Measurements from ENCODE around the gene AGPAT3. TPM values are rescaled to one million over a fixed set of nuclear protein-coding genes. Genes with fewer than 3 reads are reported as not detected.
"Not testable (repeated sequence)": the region's sequence is repeated elsewhere in the genome, so short reads cannot be mapped to it uniquely, and the experiment has no call there.

The AGPAT3 gene, protein sequence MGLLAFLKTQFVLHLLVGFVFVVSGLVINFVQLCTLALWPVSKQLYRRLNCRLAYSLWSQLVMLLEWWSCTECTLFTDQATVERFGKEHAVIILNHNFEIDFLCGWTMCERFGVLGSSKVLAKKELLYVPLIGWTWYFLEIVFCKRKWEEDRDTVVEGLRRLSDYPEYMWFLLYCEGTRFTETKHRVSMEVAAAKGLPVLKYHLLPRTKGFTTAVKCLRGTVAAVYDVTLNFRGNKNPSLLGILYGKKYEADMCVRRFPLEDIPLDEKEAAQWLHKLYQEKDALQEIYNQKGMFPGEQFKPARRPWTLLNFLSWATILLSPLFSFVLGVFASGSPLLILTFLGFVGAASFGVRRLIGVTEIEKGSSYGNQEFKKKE
- total RNA-seq, result 93.4 TPM
- long read RNA-seq, full-length matches to known transcripts, result 3 of 39 reads
- long read RNA-seq, partial matches to known transcripts, result 0 of 39 reads
- long read RNA-seq, other reads (novel, unspliced or antisense), result 36 of 39 reads

DNA sequence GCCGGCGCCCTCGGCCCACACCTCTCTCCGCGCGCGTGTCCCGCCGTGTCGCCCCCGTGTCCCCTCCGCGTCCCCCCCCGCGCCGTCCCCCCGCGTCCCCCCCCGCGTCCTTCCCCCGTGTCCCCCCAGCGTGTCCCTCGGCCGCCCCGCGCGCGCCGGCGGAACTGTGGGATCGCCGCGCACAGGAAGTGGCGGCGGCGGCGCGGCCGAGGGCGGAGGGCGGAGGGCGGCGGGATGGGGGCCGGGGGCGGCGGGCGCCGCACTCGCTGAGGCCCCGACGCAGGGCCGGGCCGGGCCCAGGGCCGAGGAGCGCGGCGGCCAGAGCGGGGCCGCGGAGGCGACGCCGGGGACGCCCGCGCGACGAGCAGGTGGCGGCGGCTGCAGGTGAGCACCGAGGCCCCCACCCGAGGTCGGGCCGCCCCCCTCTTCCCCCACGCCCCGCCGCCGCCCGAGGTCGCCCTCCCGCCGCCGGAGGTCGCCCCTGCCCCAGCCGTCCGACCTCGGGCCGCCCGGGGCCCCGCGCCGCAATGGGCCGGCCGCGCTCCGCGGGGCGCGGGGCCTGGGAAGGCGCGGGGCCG lies at the start of gene AGPAT3:
TSS of gene AGPAT3 (plus strand) at position 262 of the 578 bp plus-strand sequence. CDS start 94,459 bp downstream, outside the sequence.
- ATAC-seq, result peak; percentile 41
- peak; percentile 73 for DNase-seq (ENCODE audit: missing footprints)
- intact Hi-C loops (cut with DNase I), result no loop called here

DNA sequence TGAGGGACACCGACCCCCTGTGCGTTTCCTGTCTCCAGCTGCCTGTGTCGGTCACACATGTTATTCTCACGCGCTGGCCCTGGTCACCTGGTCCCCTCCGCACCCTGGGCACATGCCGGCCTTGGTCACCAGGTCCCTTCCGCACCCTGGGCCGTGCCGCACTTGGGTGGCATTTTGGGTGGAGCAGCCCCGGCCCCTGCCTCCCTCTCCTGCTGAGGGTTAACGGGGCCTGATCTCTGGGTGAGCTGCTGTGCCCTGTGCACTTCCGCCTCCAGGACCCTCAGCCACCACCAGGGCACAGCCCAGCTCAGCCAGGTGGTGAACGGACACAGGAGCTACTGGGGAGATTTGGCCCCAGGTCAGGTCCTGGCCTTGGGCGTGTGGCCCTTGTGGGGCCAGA lies 49.0 kb upstream of the AGPAT3 start:
- intact Hi-C loops (cut with DNase I), result no loop called here
- ATAC-seq, result no peak
- peak; percentile 61 for DNase-seq (ENCODE audit: missing footprints)

DNA sequence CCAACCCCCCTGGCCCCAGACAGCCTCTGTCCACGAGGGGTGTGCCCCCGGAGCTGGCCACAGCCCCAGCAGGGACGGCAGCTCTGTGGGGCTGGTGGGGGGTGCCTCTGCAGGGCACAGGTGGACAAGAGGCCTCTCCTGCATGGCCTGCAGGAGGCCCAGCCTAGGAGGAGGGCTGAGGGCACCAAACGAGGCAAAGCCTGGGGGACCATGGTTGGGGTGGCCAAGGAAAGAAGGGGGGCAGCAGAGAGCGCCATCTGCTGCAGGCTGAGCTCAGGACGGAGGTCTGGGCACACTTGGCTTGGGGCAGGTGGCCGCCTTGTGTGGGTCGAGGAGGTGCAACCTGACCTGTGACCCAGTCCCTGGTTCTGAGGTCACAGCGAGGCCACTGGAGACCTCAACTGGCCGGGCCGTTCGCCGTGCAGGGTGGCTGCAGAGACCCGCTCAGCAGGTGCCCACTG lies 48.4 kb upstream of the AGPAT3 start:
- intact Hi-C loops (cut with DNase I), result no loop called here
- peak; percentile 9 for DNase-seq (ENCODE audit: missing footprints)

DNA sequence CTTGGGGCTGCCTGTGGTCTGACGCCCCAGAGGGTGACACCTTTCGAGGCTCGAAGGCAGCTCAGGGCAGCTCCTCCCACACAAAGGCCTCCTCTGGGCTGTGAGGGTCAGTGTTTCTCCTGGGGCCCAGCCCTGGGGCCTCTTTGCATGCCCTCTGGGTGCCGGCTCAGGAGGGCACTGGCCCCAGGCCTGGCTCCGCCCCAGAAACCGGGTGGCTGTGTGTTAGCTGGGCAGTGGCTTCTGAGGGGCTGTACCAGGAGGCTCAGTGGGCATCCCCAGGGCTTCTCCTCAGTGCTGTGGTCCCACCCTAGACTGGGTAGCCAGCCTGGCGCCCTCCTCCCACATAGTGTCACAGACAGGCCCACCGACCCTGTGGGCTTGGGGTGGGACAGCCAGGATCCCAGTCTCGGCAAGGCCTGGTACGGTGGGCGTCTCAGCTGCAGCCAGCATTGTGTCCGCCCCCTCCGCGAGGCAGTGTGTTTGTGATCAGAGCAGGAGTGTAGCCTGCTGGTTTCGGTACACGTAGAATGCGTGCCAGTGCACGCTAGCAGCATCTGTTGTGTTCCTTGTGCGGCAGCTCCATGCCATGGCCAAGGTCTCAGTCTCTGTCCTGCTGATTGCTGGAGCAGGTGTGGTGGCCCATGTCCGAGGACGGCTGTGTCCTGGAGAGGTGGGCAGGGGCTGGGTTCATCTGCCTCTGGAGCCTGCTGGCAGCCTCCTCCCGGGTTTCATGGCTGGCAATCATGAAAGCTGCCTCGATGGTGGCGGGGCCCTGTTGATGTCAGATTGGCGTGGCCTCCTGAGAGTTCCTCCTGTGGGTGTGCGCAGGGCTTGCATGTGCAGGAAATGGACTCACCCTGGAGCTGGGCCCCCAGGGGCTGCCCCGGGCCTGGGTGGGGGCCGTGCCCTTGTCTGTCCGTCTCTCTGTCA lies 47.6 kb upstream of the AGPAT3 start:
- no peak for ATAC-seq
- intact Hi-C loops (cut with DNase I), result no loop called here
- peak; percentile 58 for DNase-seq (ENCODE audit: missing footprints)

More for the DNA sequence above, 48.4 kb upstream of the AGPAT3 start:
- no peak for ATAC-seq

DNA sequence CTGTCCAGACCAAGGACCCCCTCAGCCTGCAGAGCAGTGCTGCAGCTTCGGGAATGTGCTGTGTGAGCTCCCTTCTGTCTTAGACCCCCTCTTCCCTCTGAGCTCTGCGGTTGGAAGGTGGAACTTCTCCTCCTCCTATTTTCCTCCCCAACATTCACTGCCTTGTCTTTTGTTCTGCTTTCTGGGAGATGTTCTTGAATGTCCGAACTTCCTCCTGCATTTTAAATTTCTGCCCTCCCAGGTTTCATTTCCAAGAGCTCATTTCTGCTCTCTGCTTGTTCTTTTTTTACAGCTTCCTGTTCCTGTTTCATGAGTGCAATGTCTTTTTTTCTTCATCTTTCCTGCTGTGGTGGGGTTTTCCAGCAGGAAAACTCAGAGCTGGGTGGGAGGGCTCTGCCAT lies 46.3 kb upstream of the AGPAT3 start:
- intact Hi-C loops (cut with DNase I), result no loop called here
- DNase-seq (ENCODE audit: missing footprints) (peak; percentile 31), ATAC-seq (peak; percentile 36)

DNA sequence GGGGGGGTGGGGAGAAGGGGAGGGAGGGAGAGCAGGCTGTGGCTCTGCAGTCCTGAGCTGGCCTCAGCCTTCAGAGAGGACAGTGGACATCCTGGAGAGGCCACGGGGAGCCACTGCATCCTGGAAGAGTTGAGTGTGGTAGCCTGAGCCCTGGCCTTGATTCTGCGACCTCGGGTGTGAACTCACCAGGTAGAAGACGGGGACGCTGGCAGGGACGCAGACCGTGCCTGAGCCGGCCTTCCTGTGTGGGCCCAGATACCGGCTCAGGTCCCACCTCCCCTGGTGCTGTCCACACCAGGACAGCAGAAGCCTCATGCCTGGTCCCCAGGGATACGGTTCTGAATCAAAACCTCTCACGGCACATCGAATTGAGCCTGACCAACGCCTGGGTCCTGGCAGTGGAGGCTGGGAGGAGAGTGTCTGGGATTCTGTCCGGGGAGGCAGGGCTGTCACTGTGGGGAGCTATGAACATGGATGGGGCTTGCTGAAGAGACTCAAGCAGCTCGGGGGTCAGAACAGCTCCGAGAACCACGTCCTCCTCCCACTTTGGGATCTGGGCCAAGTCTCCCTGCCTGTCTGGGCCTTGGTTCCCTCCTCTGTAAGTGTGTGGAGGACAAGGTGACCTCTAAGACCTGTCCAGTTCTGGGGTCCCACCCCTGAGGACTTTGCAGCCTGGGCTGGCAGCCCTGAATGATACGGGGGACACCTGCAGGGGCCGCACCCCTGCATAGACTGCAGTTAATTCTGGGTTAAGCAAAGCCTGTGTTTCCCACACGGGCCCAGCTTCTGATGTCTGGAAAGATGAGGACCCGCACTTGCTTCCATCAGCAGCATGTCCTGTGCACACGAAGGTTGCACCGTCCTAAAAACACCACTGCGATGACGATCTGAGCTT lies 45.3 kb upstream of the AGPAT3 start:
- no peak for ATAC-seq
- intact Hi-C loops (cut with DNase I), result no loop called here
- DNase-seq (ENCODE audit: missing footprints), result peak; percentile 37

DNA sequence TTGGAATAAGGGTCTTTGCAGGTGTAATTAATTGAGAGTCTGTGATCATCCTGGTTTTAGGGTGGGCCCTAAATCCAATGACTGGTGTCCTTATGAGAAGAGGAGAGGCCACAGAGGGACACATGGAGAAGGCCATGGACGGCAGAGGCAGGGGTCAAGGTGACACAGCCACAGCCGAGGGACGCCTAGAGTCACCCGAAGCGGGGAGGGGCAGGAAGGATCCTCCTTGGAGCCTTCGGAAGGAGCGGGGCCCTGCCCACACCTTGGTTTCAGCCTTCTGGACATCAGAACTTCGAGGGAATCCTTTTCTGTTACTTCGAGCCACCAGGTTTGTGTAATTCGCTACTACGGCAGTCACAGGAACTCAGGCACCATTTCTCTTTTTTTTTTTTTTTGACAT lies 44.6 kb upstream of the AGPAT3 start:
- peak; percentile 9 for DNase-seq (ENCODE audit: missing footprints)
- intact Hi-C loops (cut with DNase I), result no loop called here
- no peak for ATAC-seq

DNA sequence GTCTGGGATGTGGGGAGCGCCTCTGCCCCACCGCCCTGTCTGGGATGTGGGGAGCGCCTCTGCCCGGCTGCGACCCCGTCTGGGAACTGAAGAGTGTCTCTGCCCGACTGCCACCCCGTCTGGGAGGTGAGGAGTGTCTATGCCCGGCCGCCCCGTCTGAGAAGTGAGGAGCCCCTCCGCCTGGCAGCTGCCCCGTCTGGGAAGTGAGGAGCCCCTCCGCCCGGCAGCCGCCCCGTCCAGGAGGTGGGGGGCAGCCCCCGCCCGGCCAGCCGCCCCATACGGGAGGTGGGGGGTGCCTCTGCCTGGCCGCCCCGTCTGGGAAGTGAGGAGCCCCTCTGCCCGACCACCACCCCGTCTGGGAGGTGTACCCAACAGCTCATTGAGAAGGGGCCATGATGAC lies 42.9 kb upstream of the AGPAT3 start:
- peak; percentile 66 for DNase-seq (ENCODE audit: missing footprints)
- intact Hi-C loops (cut with DNase I); ATAC-seq: not testable (repeated sequence)

DNA sequence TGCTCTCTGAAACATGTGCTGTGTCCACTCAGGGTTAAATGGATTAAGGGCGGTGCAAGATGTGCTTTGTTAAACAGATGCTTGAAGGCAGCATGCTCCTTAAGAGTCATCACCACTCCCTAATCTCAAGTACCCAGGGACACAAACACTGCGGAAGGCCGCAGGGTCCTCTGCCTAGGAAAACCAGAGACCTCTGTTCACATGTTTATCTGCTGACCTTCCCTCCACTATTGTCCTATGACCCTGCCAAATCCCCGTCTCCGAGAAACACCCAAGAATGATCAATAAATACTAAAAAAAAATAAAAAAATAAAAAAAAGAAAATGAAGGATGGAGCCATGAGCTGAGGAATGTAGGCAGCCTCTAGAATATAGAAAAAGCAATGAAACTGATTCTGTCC lies 42.3 kb upstream of the AGPAT3 start:
- DNase-seq (ENCODE audit: missing footprints); intact Hi-C loops (cut with DNase I); ATAC-seq: not testable (repeated sequence)

DNA sequence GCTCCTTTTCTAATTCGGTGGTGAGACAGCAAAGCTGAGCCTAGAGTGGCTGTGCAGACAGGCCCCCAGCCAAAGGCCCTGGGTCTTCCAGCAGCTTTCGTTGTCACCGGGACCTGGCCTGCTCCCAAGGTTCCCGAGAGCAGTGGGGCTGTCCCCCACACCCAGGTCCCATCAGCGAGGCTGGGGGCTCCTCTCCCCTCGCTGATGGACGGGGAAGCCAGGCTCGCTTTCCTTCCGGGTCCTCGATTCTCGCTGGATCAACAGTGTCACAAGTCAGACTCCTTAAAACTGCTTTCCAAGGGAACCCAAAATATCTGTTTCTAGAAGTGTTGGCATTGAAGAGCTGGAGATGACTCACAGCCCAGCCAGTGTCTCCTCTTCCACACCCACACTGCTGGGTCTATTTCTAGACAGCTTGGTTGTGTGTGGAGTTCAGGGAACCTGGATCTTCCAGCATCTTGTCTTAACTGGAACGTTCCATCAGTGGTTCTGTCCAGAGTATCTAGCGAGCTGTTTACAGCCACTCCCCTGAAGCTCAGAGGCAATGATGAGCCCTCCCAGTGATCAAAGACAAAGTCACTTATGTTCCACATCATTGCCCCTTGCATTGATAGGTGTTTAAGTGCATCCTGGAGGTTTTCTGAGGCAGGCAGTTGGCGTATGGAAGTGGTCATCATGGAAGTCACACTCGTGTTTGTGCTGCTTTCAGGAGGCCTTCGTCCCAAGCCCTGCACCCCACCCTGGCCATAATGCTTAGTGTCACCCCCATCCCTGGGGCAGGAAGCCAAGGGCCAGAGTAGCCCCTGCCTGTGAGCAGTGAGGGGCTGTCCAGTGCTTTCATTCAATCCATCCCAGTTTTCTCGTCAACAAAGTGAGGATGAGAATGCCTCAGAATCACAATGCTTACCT lies 40.4 kb upstream of the AGPAT3 start:
- DNase-seq (ENCODE audit: missing footprints), result no peak
- intact Hi-C loops (cut with DNase I), result no loop called here
- no peak for ATAC-seq

DNA sequence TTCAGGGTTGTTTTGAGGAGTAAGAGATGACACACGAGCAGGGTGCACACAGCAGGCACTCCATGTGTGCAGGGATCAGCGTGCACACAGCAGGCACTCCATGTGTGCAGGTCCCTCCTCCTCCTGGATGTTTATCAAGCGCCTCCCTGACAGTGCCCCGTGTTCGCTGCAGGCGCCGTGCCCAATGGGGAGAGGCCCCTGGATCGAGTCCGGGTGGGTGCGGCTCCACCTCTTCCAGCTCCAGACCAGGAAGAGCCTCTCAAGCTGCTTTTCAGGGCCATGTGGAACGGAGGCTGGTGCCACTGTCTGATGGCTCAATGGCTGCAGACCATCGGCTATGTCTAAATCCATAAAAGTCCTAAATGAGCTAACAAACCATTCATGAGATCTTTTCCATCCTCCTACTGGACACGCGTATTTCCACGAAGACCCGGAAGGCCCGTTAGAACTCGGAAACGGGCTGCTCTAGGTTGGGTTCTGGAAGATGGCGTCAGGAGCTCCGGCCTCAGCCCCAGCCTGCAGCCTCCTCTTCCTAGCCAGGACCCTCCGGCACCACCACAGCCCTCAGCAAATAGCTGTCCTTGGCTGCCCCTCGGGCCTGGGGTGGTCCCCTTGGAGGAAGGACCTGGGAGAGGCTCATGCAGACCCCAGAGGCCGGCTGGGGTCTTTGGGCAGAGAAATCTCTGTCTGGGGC lies 39.6 kb upstream of the AGPAT3 start:
- ATAC-seq (no peak), DNase-seq (ENCODE audit: missing footprints) (no peak)
- intact Hi-C loops (cut with DNase I), result no loop called here

DNA sequence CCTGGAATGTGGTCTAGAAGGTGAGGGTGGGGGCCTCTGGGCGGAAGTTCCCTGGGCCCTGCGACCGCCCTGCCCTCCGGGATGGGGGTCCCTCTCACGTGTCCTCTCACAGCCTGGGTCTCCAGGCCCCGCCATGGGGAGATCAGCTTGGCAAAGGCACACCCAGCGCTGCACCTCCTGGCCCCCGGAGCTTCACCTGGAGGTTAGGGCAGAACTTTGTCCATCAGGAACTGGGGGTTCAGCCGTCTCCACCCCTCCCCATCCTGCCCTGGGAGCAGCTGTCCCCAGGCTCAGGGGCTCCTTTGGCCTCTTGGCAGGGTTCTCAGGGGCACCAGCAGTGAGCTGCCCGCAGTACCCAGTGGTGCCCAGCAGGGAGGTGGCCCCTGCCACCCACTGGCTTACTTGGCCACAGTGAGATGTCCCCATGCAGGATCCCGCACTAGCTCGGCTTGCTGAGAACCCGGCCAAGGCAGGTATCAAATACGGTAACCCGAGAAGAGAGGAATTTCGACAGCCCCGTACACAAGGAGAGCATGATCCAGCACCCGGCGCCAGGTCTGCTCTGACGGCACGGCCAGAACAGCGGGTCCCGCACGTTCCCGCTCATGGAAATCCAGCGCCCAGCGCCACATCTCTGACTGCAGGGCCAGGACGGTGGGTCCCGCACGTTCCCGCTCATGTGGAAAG lies 38.9 kb upstream of the AGPAT3 start:
- DNase-seq (ENCODE audit: missing footprints) (no peak), ATAC-seq (peak; percentile 25)
- intact Hi-C loops (cut with DNase I), result no loop called here

DNA sequence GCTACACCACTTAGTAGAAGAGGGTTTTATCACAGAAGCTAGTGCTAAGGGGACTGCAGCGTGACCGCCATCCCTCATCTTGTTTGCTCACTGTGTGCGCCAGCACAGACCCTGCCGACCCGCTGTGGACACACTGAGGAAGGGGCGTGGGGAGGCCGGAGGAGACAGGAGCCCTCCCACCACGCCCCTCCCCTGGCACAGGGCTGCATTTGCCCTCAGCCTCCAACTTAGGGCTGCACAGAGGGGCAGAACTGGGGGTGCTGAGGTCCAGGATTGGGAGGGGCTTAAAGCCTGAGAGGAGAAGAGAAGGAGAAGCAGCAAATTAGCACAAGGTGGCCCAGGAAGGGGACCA lies 38.4 kb upstream of the AGPAT3 start:
- ATAC-seq, result peak; percentile 18
- no peak for DNase-seq (ENCODE audit: missing footprints)
- intact Hi-C loops (cut with DNase I), result no loop called here

DNA sequence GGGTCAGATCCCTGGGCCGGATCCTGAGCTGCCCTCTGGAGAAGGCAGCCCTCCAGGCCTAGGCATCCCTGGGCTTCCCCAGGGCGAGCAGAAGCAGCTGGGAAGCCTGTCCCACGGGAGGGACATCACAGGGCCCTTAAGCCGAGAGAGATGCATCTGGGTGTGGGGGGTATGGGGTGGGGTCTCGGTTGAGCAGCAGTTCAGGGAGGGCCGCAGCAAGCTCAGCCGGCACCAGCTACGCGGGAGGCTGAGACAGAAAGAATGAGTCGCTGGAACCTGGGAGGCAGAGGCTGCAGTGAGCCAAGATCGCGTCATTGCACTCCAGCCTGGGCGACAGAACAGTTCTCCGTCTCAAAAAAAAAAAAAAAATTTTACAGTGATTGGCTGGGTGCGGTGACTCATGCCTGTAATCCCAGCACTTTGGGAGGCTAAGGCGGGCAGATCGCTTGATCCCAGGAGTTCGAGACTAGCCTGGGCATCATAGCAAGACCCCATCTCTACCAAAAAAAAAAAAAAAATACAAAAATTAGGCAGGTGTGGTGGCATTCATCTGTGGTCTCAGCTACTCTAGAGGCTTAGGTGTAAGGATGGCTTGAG lies 37.9 kb upstream of the AGPAT3 start:
- ATAC-seq, result peak; percentile 26
- DNase-seq (ENCODE audit: missing footprints), result no peak
- intact Hi-C loops (cut with DNase I), result no loop called here

DNA sequence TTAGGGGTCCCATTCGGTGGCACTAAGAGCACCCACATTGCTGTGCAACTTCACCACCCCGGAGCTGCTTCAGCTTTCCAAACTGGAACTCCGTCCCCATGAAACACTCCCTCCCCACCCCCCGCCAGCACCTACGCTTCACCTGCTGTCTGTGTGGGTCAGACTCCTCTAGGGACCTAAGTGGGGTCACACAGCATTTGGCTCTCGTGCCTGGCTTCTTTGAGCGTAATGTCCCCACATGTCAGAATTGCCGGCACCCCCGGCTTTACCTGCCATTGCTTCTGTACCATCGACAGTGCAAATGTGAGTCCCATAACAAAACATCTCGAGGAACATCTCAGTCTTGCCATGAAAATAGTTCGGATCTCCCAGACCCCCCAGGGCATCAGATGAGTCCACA lies 35.9 kb upstream of the AGPAT3 start:
- intact Hi-C loops (cut with DNase I), result no loop called here
- DNase-seq (ENCODE audit: missing footprints), result no peak
- no peak for ATAC-seq

Measured in Right ventricle myocardium inferior (tissue), 1 donor.